GM21381 (cell line): ENCODE measurements around the gene SZT2.

ENCODE experiments used
- ATAC-seq: cut with Tn5 transposase; IDR thresholded peaks from one replicate; pipeline ENCODE4 v1.9.1; 2021; ENCODE audit warnings: mild to moderate bottlenecking, moderate library complexity; ENCODE audit not compliant: unreplicated experiment

SZT2 gene

DNA sequence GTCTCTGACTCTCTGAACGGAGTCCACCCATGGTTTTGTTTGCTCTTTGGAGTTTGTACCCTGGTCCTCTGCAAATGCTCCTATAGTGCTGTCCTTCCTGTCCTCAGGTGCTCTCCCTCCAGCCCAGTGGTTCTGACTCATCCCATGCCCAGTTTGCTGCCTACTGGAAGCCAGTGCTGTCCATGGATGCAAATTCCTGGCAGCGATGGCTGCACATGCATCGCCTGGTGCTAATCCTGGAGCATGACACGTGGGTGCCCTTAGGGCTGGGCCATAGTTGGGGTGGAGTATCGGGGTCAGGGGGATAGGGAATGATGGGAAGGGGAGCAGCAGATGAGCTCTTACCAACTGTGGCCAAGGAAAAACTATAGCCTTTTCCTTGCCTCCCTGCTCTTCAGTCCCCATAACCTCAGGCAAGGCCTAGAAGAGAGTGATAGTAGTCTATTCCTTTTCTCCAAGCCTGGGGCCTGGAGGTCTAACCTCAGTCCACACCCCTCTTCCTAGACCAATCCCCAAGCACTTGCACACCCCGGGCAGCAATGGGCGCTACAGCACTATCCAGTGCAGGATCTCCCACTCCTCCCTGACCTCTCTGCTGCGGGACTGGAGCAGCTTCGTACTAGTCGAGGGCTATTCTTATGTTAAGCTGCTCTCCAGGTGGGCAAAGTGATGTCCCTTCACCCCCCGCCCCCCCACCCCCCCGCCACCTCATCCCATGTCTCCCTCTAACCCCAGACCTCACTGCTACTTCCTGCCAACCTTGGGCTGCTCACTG is 32.5 kb downstream of the SZT2 start:
- no peak for ATAC-seq

DNA sequence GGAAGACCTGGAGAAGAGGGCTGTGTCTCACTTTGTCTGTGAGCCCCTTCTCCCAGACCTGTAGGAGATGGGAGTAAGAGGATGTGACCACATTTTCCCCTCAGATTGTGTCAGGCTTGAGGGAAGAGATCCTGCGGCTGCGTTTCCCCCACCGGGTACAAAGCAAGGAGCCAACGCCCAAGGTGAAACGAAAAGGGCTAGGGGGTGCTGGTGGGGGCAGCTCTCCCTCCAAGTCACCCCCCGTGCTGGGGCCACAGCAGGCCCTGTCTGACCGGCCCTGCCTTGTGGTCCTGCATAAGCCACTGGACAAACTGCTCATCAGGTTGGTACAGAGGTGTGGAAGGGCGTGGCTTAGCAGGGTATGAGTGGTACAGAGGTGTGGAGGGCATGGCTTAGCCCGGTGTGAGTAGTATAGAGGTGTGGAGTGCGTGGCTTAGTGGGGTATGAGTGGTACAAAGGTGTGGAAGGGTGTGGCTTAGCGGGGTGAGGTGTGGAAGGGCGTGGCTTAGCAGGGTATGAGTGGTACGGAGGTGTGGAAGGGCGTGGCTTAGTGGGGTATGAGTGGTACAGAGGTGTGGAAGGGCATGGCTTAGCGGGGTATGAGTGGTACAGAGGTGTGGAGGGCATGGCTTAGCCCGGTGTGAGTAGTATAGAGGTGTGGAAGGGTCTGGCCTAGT is 33.4 kb downstream of the SZT2 start:
- ATAC-seq = no peak

DNA sequence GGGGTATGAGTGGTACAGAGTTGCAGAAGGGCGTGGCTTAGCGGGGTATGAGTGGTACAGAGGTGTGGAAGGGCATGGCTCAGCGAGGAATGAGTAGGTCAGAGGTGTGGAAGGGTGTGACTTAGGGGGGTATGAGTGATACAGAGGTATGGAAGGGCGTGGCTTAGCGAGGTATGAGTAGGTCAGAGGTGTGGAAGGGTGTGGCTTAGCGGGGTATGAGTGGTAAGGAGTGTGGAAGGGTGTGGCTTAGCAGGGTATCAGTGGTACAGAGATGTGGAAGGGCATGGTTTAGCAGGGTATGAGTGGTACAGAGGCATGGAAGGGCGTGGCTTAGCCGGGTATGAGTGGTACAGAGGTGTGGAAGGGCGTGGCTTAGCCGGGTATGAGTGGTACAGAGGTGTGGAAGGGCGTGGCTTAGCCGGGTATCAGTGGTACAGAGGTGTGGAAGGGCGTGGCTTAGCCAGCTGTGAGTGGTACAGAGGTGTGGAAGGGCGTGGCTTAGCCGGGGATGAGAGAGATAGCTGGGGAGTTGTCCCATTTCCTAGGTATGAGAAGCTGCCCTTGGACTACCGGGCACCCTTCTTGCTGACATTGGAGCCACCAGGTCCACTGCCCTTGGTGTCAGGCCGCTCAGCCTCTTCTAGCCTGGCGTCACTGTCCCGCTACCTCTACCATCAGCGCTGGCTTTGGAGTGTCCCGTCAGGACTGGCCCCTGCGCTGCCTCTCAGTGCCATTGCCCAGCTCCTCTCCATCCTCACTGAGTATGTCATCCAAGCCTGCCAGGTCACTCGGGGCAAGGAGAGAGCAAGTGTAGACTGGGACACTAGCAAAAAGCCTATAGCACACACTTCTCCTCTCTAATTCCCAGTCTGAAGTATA is 34.2 kb downstream of the SZT2 start:
- ATAC-seq = no peak

DNA sequence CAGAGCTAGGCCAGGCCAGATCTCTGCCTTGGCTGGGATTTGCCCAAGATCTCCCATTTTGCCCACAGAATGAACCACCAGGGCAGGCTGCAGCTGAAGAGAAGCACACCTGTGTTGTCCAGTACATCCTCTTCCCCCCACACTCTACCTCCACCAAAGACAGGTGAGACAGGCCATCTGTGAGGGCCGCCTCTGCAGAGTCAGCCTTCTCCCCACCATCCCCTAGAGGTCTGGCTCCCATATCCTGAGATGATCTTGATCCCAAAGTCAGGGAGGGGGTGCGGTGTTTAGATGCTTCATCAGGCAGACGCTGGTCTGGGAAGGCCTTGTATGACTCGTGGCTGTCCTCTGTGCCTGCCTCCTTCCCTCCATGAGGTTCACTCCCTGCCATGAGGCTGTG is 35.3 kb downstream of the SZT2 start:
- no peak for ATAC-seq

DNA sequence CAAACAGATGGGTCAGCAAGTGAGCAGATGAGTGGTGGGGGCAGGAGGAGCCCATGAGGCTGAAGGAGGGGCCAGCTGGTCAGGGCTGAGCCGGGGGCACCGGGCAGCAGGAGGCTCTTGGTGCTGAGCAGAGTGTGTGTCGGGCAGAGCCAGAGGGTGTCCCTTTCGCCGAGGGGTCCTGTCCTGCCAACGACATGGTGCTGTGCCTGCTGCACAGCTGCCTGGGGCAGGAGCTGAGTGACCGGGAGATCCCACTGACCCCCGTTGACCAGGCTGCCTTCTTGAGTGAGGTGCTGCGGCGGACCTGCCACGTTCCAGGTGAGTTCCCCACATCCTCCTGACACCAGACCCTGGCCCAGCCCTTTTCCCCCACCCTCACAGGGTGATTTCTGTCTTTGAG is 36.5 kb downstream of the SZT2 start:
- no peak for ATAC-seq

DNA sequence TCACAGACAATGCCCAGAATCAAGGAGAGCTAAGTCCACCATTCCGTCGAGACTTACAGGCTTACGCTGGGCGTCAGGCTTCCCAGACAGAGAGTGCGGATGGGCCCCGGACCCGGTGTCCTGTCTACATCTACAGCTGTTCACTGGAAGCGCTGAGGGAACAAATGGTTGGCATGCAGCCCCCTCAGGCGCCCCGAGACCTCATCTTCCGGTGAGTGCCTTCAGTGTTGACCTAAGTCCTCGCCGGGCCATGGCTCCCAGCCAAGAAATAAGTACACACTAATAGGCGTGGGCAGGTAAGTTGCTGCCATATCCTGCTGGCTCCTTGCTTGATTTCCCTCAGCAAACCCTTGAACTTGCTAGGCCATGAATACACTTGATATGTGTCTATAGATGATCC is 37.8 kb downstream of the SZT2 start:
- ATAC-seq = no peak

DNA sequence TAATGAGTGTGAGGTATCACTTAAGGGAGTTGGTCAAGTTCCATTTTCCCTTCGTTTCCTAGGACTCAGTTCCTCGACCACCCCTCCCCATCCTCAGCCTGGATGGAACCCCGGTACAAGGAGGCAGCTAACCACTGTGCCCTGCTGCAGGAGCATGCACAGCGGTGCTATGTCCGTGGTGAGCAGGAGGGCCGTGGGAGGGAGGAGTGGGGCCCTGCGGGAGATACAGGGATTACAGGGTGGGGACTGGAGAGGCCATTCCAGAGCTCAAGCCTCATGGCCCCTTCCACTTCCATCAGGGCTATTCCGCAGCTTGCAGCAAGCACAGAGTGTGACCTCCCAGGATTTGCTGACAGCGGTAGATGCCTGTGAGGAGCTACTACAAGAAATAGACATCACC is 38.2 kb downstream of the SZT2 start:
- no peak for ATAC-seq

DNA sequence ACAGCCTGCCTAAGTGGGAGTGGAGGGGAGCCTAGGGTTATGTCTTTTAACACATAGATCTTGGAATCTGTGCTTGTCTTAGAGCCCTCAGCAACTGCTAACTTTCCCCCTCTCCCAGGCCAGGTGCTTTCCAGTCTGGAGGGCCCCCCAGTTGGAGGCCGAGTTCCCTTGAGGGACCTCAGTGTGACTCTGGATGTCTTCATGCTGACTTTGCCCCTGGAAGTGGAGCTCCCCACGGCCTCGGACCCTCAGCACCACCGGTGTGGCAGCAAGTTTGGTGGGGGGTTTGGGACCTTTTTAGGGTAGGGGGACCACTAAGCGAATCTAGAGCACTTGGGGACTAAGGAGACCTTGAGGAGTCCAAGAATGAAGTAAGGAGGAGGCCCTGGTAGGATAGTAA is 41.1 kb downstream of the SZT2 start:
- ATAC-seq = no peak

DNA sequence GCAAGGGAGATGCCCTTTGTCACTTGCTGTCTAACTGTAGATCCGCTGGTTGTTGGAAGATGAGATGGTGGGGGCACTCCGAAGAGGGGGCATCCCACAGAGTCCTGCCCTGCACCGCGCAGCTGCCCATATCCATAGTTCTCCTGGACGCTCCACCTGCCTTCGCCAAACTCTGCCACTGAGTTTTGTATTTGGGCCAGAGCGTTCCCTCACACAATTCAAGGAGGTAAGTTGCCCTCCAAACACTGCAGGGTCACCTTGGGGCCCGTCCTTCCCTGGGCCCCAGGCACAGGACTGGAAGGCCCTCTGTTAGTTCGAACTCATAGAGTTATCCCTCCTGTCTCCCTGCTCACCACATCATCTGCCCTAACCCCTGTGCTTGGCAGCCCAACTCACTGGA is 42.0 kb downstream of the SZT2 start:
- no peak for ATAC-seq

DNA sequence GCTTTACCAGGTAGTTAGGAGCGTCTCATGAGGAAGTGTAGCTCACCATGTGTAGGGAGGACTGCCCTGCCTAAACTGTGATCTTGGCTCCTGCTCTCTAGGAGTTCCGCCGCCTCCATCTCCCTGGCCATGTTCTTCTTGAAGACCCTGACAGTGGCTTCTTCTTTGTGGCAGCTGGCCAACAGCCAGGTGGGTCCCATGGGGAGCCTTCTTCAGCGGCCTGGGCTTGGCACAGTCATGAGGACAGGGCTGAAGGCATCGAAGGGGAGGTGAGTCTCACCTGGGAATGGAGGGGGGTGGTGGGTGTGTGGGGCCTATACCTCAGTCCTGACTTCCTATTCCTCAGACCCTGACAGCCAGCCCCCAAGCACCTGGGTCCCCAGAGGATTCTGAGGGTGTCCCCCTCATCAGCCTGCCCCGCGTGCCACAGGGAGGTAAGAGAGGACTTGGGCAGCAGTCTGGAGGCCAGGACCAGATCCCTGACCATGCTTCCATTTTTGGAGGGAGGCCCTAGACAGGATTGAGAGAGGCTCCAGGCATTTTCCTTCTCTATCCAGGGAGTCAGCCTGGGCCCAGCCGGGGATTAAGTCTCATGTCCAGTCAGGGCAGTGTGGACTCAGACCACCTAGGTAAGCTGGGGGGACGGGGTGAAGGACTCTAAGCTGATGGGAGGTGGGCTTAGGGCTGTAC is 42.6 kb downstream of the SZT2 start:
- ATAC-seq = no peak

DNA sequence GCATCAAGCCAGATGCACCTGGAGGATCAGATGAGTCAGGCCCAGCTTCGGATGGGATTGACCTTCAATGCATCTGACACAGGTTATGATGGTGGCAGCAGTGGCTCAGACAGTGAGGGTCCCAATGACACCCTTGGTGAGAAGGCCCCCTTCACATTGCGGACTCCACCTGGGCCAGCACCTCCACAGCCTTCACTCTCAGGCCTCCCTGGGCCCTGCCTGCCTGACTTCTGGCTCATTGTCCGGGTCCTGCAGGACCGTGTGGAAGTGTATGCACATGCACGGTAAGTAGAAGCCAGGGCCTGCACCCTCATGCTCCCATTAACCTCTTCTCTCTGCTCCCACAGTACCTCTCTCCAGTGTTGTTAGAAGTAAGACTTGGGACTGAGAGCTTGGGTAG is 43.2 kb downstream of the SZT2 start:
- no peak for ATAC-seq

DNA sequence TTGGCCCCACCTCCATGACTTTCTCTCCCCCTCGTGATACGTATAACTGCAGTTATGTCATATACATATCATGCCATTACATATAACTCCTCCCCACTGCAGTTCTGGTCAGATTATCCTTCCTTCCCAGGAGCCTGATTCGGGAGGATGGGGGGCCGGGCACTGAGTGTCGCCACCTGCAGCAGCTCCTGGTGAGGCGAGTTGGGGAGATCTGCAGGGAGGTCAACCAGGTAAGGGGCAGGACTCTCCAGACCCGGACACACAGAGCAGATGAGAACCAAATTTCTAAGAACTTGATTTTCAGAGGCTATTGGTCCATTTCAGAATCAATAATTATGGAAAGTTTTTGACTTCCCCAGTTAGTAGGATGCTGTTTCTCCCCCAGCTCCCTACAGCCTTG is 44.6 kb downstream of the SZT2 start:
- ATAC-seq = no peak

DNA sequence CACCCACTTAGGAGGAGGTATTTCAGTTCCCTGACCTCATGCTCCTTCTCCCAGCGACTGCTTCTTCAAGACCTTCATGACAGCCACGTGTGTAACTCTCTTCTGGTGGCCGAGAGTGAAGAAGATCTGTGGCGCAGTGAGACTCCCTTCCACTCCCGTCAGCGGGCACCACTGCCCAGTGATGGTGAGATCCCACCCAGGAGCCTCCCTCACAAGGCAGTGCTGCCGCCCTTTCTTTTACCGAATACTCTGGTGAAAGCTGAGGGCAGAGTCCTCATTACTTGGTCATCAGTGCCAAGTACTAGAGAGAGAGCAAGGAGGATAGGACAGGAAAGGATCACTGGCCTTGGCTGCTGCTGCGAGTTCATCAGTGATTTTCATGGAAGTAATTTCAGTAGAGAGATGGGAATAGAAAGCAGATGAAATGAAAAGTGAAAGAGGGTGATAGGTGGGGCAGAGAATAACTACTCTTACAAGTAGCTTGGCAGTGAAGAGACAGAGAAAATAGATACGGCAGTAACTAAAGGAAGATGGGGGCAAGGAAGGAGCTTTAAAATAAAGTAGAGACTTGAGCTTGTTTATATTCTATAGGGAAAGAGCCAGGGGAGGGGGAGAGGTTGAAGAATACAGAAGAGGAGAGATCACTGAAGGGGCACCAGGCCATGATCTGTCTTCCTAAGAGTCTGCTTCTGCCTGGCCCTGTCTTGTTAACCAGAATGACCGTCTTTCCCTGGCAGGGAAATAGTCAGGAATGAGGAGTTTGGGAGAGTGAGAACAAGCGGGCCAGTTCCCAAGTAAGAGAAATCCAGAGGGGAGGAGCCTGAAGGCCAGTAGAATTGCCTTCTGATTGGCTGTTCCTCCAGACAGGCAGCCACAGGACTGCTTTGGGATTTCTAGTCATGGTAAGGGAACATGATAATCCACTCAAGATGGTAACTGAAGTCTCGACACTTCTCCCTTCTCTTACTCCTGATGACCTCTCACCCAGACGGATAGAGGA is 45.7 kb downstream of the SZT2 start:
- ATAC-seq = no peak

DNA sequence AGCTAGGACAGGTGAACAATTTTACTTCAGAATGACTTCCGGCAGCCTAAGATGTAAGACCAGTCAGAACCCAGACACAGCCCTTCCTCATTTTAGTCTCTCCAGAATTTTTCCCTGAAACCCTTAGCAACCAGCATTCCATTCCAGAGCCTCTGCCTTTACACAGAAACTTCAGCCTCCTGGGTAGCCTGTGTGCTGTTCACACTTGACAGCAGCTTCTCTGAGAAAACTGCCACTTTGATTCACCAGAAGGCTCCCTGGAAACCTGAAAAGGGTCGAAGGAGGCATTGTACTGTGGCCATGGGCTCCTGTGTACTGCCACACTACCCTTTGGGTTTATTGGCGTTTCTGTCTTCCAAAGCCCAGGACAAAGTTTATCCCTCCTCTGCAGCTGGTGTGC is 46.7 kb downstream of the SZT2 start:
- ATAC-seq = no peak

DNA sequence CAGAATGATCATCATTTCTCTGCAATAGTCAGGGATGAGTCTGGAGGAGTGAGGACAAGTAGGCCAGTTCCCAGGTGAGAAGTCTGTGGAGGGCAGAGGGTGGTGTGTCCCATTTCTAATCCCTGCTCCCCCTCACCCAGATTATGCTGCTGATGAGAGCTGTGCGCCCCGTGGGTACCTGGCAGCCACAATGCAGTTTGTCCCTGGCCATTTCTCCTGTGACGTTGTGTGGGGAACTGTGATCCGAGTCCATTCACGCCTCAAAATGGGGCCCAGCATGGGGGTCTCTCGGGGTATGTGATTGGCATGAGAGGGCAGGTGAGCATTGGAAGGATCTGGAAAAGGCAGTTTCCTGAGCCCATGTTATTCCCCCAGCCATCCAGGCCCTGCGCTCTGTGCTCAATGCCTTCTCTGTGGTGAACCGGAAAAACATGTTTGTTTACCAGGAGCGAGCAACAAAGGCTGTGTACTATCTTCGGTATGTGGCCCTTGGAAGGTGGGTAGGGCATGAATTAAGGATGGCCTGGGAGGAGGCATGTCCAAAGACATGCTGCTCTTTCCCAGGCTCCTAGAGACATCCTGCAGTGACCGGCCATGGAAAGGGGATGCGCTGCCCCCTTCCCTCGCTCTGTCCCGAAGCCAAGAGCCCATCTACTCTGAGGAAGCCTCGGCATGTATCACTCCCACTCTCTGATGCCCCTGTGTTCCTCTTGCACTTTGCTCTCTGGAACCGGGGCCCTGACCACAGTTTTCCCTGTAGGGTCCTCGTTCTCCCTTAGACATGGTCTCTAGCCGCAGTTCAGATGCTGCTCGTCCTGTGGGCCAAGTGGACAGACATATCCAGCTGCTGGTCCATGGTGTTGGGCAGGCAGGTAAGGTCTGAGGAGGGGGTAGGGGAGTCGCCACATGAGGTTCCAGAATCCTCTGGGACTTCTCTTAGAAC is 47.6 kb downstream of the SZT2 start:
- no peak for ATAC-seq

DNA sequence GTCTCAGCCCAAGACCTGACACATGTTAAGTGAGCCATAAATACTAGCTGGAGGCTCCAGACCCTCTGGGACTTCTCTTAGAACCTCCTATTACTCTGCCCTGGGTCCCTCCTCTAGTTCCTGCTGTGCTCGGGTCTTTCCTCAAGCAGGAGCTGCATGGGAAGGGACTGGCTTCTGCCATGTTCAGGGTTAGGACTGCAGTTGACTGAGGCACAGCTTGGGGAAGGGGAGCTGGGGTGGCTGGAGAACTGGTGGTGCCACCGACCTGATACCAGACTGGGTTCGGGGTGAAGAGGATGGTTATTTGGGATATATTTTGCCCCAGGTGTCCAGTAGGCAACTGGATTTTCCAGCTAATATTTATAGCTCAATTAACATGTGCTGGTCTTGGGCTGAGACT is 48.3 kb downstream of the SZT2 start:
- ATAC-seq = no peak

DNA sequence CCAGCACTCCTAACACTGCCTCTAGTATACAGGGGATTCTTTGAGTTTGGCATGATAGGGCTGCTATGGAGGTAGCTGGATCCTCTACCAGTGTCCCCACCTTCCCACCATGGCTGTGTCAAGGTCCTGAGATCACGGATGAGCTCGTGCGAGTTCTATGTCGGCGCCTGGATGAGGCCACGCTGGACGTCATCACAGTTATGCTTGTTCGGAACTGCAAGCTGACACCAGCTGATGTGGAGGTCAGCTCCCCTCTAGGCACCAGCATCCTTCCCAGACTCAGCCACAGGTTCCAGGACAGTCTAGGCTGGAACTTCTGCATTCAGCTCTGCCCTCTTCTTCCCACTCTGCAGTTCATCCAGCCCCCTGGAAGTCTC is 48.9 kb downstream of the SZT2 start:
- ATAC-seq = no peak

DNA sequence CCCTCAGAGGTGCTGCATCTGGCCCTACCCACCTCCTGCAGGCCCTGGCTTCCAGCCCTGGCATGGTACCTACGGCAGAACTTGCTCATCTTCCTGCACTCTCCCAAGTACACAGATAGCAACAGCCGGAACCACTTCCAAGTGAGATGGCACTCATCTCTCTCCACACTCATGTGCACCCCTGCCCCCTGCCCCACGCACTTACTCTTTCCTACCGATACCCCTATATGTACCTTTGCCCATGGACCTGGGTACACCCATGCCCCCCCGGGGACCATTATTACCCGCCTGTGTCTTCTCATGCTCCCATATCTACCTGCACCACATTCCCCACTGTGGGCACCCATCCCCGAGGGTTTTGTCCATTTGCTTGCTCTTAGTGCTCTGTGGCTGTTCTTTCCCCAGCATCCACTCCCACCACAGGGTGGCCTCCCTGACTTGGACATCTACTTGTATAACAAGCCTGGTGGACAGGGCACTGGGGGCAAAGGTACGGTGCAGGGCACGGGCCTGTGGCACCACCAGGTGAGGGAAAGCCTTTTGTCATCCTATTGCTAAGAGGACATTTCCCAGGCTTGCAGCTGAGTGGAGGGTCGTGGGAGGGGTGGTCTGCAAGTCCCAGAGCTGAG is 49.4 kb downstream of the SZT2 start:
- ATAC-seq = no peak
